ENCODE results near the gene GCAT.
"Not testable (repeated sequence)": the region's sequence is repeated elsewhere in the genome, so short reads cannot be mapped to it uniquely, and the experiment has no call there.

The GCAT gene

GRCh38 chr22:37784829-37785495 is 22.8 kb upstream of the GCAT start:
- no peak for DNase-seq

GRCh38 chr22:37790234-37790633 is 17.5 kb upstream of the GCAT start:
- DNase-seq: no peak

- DNase-seq: no peak
Measured at GRCh38 chr22:37792494-37792893, 15.2 kb upstream of the GCAT start.

GRCh38 chr22:37794376-37794775 is 13.4 kb upstream of the GCAT start:
- no peak for DNase-seq

- DNase-seq: no peak
Measured at GRCh38 chr22:37796079-37796478, 11.7 kb upstream of the GCAT start.

- DNase-seq: not testable (repeated sequence)
Measured at GRCh38 chr22:37797259-37797658, 10.5 kb upstream of the GCAT start.

- no peak for DNase-seq
Measured at GRCh38 chr22:37797874-37798500, 9.7 kb upstream of the GCAT start.

GRCh38 chr22:37799979-37800378 is 7.8 kb upstream of the GCAT start:
- DNase-seq: not testable (repeated sequence)

GRCh38 chr22:37801946-37802309 is 5.8 kb upstream of the GCAT start:
- no peak for DNase-seq

- DNase-seq: peak; percentile 74
Measured at GRCh38 chr22:37802310-37803194, 5.2 kb upstream of the GCAT start.

- DNase-seq: peak; percentile 76
Measured at GRCh38 chr22:37803195-37803638, 4.5 kb upstream of the GCAT start.

GRCh38 chr22:37803639-37804351 is 3.9 kb upstream of the GCAT start:
- peak; percentile 76 for DNase-seq

- no peak for DNase-seq
Measured at GRCh38 chr22:37804352-37804880, 3.3 kb upstream of the GCAT start.

- DNase-seq: peak; percentile 86
Measured at GRCh38 chr22:37804881-37805809, 2.6 kb upstream of the GCAT start.

- DNase-seq: no peak
Measured at GRCh38 chr22:37805810-37806277, 1.9 kb upstream of the GCAT start.

GRCh38 chr22:37806409-37807333 is 1.1 kb upstream of the GCAT start:
- no peak for DNase-seq

GRCh38 chr22:37808294-37808657 is 542 bp downstream of the GCAT start:
- DNase-seq: no peak

- DNase-seq: no peak
Measured at GRCh38 chr22:37809672-37810333, 2.1 kb downstream of the GCAT start.

- no peak for DNase-seq
Measured at GRCh38 chr22:37811867-37812266, 4.1 kb downstream of the GCAT start.

Data from NCI-H1092 treated with DMSO at 0.1 percent for 48 hours (cell line).